MCF 10A (cell line): ENCODE results near the gene SAA4. TPM values are rescaled to one million over a fixed set of nuclear protein-coding genes. Genes with fewer than 3 reads are reported as not detected.

Experiments used
- BruUV-seq: library from RNA; stranded (reverse); fragments of 400-500 nt; replicated peaks from 2 replicates; lab custom pipeline; 2021; lab: Mats Ljungman, UMichigan
- CTCF ChIA-PET: fragments of 300-600 bp; sonication (Branson Sonifier 250); formaldehyde crosslinking; extraction: SDS; loops from one replicate; lab custom pipeline; 2021; ENCODE audit warnings: antibody characterized with exemption, inconsistent platforms; lab: Yijun Ruan, JAX
- POLR2A ChIA-PET: fragments of 300-600, 350-650 bp; sonication (Branson Sonifier 250); formaldehyde crosslinking; extraction: SDS; loops from one replicate; lab custom pipeline; 2020; ENCODE audit warnings: antibody characterized with exemption, inconsistent platforms; lab: Yijun Ruan, JAX
- DNase-seq: peaks from one replicate; pipeline ENCODE4 v3.0.0-alpha.2; 2018; ENCODE audit not compliant: unreplicated experiment
- H3K27ac Mint-ChIP-seq: one replicate; pipeline ENCODE4 v1.8.0; 2022; ENCODE audit warnings: mild to moderate bottlenecking, low read depth, mixed read lengths; ENCODE audit not compliant: unreplicated experiment
- H3K27me3 Mint-ChIP-seq: one replicate; pipeline ENCODE4 v1.8.0; 2022; ENCODE audit warnings: mixed read lengths; ENCODE audit not compliant: insufficient read depth, unreplicated experiment
- H3K36me3 Mint-ChIP-seq: one replicate; pipeline ENCODE4 v1.8.0; 2022; ENCODE audit warnings: mild to moderate bottlenecking, moderate library complexity, mixed read lengths; ENCODE audit not compliant: insufficient read depth, unreplicated experiment
- H3K4me1 Mint-ChIP-seq: one replicate; pipeline ENCODE4 v1.8.0; 2022; ENCODE audit warnings: mixed read lengths; ENCODE audit not compliant: insufficient read depth, unreplicated experiment
- H3K4me3 Mint-ChIP-seq: one replicate; pipeline ENCODE4 v1.8.0; 2022; ENCODE audit warnings: mild to moderate bottlenecking, moderate library complexity, mixed read lengths; ENCODE audit not compliant: unreplicated experiment
- H3K9me3 Mint-ChIP-seq: one replicate; pipeline ENCODE4 v1.8.0; 2022; ENCODE audit warnings: mixed read lengths; ENCODE audit not compliant: unreplicated experiment
- CTCF ChIP-seq: fragments of 200-600 bp; IDR thresholded peaks from one replicate; pipeline ENCODE4 v1.8.0; 2022; ENCODE audit warnings: antibody characterized with exemption, mild to moderate bottlenecking; ENCODE audit not compliant: unreplicated experiment
- intact Hi-C: fragments of 100-400 bp; cut with micrococcal nuclease; formaldehyde crosslinking; loops from 2 replicates; pipeline ENCODE4 v1.14.1; 2022
- total RNA-seq: library from RNA; stranded (reverse); gene quantifications from 2 replicates; pipeline ENCODE4 v1.2.3, GENCODE V29; 2022

The SAA4 gene
- total RNA-seq, 1 experiment from 2014 or later: not detected

GRCh38 chr11:18235394-18236334 lies 938 bp downstream of the SAA4 start:
- no peak overlapping the region for H3K27ac Mint-ChIP-seq
- CTCF ChIA-PET: interaction anchor here (0.9 to 1.0 kb wide), 3 partner anchors 8 to 120 kb away, joined by 3 read pairs; no protein-coding TSS in a partner anchor
- no peaks in the 10 kb centered on the region for H3K9me3 Mint-ChIP-seq
- BruUV-seq: no TSS peak
- TF ChIP-seq CTCF: no peak
- H3K36me3 Mint-ChIP-seq: no peaks in the 10 kb centered on the region
- peaks cover 36% of the 10 kb centered on the region for H3K27me3 Mint-ChIP-seq
- intact Hi-C loops: no loop called here
- DNase-seq: no peak
- H3K4me1 Mint-ChIP-seq: no peaks in the 10 kb centered on the region
- no peak overlapping the region for H3K4me3 Mint-ChIP-seq
- POLR2A ChIA-PET: no interaction called here

- Mint-ChIP-seq H3K27me3 (peaks cover 26% of the 10 kb centered on the region), H3K4me1 (no peaks in the 10 kb centered on the region), H3K9me3 (no peaks in the 10 kb centered on the region), H3K27ac (no peak overlapping the region), H3K36me3 (no peaks in the 10 kb centered on the region), H3K4me3 (no peak overlapping the region)
- no peak for DNase-seq
- POLR2A ChIA-PET: interaction anchor here (0.7 to 0.9 kb wide), 2 partner anchors 10 to 79 kb away, joined by 3 read pairs; no protein-coding TSS in a partner anchor
- no TSS peak for BruUV-seq
- intact Hi-C loops: no loop called here
- CTCF ChIA-PET: interaction anchor here (0.6 to 1.4 kb wide), 2 partner anchors 10 to 19 kb away, joined by 3 to 4 read pairs; no protein-coding TSS in a partner anchor
- TF ChIP-seq CTCF: no peak
Observed at GRCh38 chr11:18233912-18234311, 2.7 kb downstream of the SAA4 start.

- BruUV-seq: no TSS peak
- no peaks in the 10 kb centered on the region for H3K4me1 Mint-ChIP-seq
- H3K27ac Mint-ChIP-seq: no peak overlapping the region
- H3K4me3 Mint-ChIP-seq: no peak overlapping the region
- ChIA-PET CTCF (interaction anchor here (1.2 to 1.5 kb wide), 2 partner anchors 13 to 115 kb away, joined by 4 to 8 read pairs; no protein-coding TSS in a partner anchor), POLR2A (no interaction called here)
- no peaks in the 10 kb centered on the region for H3K9me3 Mint-ChIP-seq
- no peak for DNase-seq
- no peaks in the 10 kb centered on the region for H3K36me3 Mint-ChIP-seq
- peaks cover 14% of the 10 kb centered on the region for H3K27me3 Mint-ChIP-seq
- intact Hi-C loops: no loop called here
- TF ChIP-seq CTCF: no peak
Observed at GRCh38 chr11:18230859-18231258, 5.7 kb downstream of the SAA4 start.

- no peak overlapping the region for H3K27ac Mint-ChIP-seq
- H3K27me3 Mint-ChIP-seq: peaks cover 10% of the 10 kb centered on the region
- no peaks in the 10 kb centered on the region for H3K4me1 Mint-ChIP-seq
- H3K4me3 Mint-ChIP-seq: no peak overlapping the region
- intact Hi-C loops: no loop called here
- DNase-seq: no peak
- H3K36me3 Mint-ChIP-seq: no peaks in the 10 kb centered on the region
- no TSS peak for BruUV-seq
- POLR2A ChIA-PET: no interaction called here
- CTCF ChIA-PET: interaction anchor here (0.7 to 0.9 kb wide), 2 partner anchors 13 to 14 kb away, joined by 3 read pairs; no protein-coding TSS in a partner anchor
- TF ChIP-seq CTCF: no peak
- H3K9me3 Mint-ChIP-seq: no peaks in the 10 kb centered on the region
Observed at GRCh38 chr11:18229501-18229900, 7.1 kb downstream of the SAA4 start.
